Upper lobe of right lung (tissue), 1 donor: ENCODE results near the gene PTCH2. TPM values are rescaled to one million over a fixed set of nuclear protein-coding genes. Genes with fewer than 3 reads are reported as not detected.

Source experiments
- ATAC-seq: fragments of 200-7000 bp; cut with Tn5 transposase; one replicate; pipeline ENCODE4 v1.9.1; 2020; ENCODE audit warnings: mild to moderate bottlenecking, moderate library complexity
- DNase-seq: peaks from one replicate; pipeline ENCODE4 v3.0.0-alpha.2; 2020
- H3K27ac ChIP-seq: fragments of 200-600 bp; one replicate; pipeline ENCODE4 v1.8.0; 2022
- H3K27me3 ChIP-seq: fragments of 200-600 bp; one replicate; pipeline ENCODE4 v1.8.0; 2022; ENCODE audit warnings: mild to moderate bottlenecking
- H3K36me3 ChIP-seq: fragments of 200-600 bp; one replicate; pipeline ENCODE4 v1.8.0; 2022
- H3K4me1 ChIP-seq: fragments of 200-600 bp; one replicate; pipeline ENCODE4 v1.8.0; 2022
- H3K4me3 ChIP-seq: fragments of 200-600 bp; one replicate; pipeline ENCODE4 v1.8.0; 2022; ENCODE audit warnings: mild to moderate bottlenecking
- H3K9me3 ChIP-seq: fragments of 200-600 bp; one replicate; pipeline ENCODE4 v1.8.0; 2022
- CTCF ChIP-seq: fragments of 200-600 bp; IDR thresholded peaks from one replicate; pipeline ENCODE4 v1.8.0; 2022; ENCODE audit warnings: antibody characterized with exemption
- intact Hi-C: fragments of 100-400 bp; cut with DNase I; formaldehyde crosslinking; loops from one replicate; pipeline ENCODE4 v1.11.0; 2022
- total RNA-seq: library from RNA; stranded (reverse); fragmentation: NEBNext Ultra II Directional; extraction: Animal tissue kit (Norgen Biotek cat#: 25700); gene quantifications from one replicate; pipeline ENCODE4 v1.2.1, GENCODE V29; 2021
- donor health status: DM: no; HTN: yes; CAD: no; lungs with severe emphysema.

The PTCH2 gene
- total RNA-seq, 1 donor from 2014 or later: 0.64 TPM

GRCh38 chr1:44775078-44775929 is 67.7 kb downstream of the PTCH2 start, which contains the start of gene RPS8:
RPS8 (plus strand) TSS chr1:44775540; CDS start chr1:44775597, 57 bp downstream.
- H3K27ac ChIP-seq: peak within 1 kb of the TSS; percentile 98
- peak within 1 kb of the TSS; percentile 79 for H3K4me3 ChIP-seq
- ATAC-seq (peak; percentile 96), DNase-seq (peak; percentile 94)
- H3K4me1 ChIP-seq: peaks cover 26% of the 10 kb centered on the region
- peaks cover 36% of the 10 kb centered on the region for H3K36me3 ChIP-seq
- intact Hi-C loops: no loop called here
- TF ChIP-seq CTCF: no peak
- no peaks in the 10 kb centered on the region for H3K9me3 ChIP-seq
- H3K27me3 ChIP-seq: no peaks in the 10 kb centered on the region

Other genes with a start within 250 kb of the PTCH2 start
- 13.9 TPM for gene TMEM53, start 168.8 kb downstream of the PTCH2 start, total RNA-seq
- 5.9 TPM for gene ARMH1, start 168.5 kb downstream of the PTCH2 start, total RNA-seq
- not detected for gene RNU5D-1, start 112.1 kb downstream of the PTCH2 start, total RNA-seq
- gene KIF2C, start 103.4 kb downstream of the PTCH2 start, total RNA-seq: 0.93 TPM
- gene RPS8, start 67.7 kb downstream of the PTCH2 start, total RNA-seq: 1,338 TPM
- gene BEST4, start 55.1 kb downstream of the PTCH2 start, total RNA-seq: not detected
- 38.8 TPM for gene PLK3, start 42.9 kb downstream of the PTCH2 start, total RNA-seq
- gene DYNLT4, start 35.9 kb downstream of the PTCH2 start, total RNA-seq: not detected
- gene BTBD19, start 34.7 kb downstream of the PTCH2 start, total RNA-seq: 9.2 TPM
- 22.6 TPM for gene EIF2B3, start 143.3 kb upstream of the PTCH2 start, total RNA-seq
- gene HECTD3, start 168.1 kb upstream of the PTCH2 start, total RNA-seq: 43.6 TPM
- 51.4 TPM for gene UROD, start 169.0 kb upstream of the PTCH2 start, total RNA-seq